Loucy (cell line): ENCODE measurements around the gene ADCY9.

ENCODE experiments used
- EZH2phosphoT487 ChIP-seq: fragments of 200-600 bp; IDR thresholded peaks from 2 replicates; pipeline ENCODE4 v1.6.1; 2018; ENCODE audit warnings: antibody characterized with exemption, mild to moderate bottlenecking, moderate library complexity, borderline replicate concordance
- TF ChIP-seq, protein P1 (sequence below): fragments of 200-600 bp; sonication (generic); conservative IDR thresholded peaks from 2 replicates; pipeline ENCODE4 v1.5.1; 2014; ENCODE audit warnings: mild to moderate bottlenecking, antibody characterized with exemption, low read length

DNA sequence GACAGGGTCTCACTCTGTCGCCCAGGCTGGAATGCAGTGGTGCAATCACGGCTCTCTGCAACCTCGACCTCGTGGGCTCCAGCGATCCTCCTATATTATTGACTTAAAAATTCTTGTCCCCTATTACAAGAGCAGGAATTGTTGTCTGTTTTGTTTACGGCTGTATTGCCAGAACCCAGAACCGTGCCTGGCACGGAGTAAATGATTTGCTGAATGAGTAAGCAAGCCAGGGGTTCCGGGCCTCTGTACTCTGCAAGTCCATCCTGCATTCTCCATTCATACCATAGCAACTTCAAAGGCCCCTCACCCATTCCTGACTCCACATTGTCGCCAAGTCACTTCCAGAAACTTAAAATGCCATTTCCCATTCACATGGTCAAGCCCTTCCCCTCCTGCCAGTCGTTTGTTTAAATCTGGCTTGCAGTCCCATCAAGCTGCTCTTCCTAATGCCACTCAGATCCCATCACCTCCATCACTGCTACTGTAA lies 6.9 kb downstream of the ADCY9 start:
- TF ChIP-seq, protein P1, sequence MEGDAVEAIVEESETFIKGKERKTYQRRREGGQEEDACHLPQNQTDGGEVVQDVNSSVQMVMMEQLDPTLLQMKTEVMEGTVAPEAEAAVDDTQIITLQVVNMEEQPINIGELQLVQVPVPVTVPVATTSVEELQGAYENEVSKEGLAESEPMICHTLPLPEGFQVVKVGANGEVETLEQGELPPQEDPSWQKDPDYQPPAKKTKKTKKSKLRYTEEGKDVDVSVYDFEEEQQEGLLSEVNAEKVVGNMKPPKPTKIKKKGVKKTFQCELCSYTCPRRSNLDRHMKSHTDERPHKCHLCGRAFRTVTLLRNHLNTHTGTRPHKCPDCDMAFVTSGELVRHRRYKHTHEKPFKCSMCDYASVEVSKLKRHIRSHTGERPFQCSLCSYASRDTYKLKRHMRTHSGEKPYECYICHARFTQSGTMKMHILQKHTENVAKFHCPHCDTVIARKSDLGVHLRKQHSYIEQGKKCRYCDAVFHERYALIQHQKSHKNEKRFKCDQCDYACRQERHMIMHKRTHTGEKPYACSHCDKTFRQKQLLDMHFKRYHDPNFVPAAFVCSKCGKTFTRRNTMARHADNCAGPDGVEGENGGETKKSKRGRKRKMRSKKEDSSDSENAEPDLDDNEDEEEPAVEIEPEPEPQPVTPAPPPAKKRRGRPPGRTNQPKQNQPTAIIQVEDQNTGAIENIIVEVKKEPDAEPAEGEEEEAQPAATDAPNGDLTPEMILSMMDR: no peak
- TF ChIP-seq EZH2phosphoT487: no peak
